Islet precursor cell (in vitro differentiated cells): ENCODE measurements around the gene FAM76A.
"Not testable (repeated sequence)": the region's sequence is repeated elsewhere in the genome, so short reads cannot be mapped to it uniquely, and the experiment has no call there.

Experiments used
- DNase-seq: peaks from one replicate; pipeline ENCODE4 v3.0.0-alpha.2; 2018

FAM76A gene

GRCh38 chr1:27726173-27727044 is 648 bp downstream of the FAM76A start:
- DNase-seq, result peak; percentile 80

GRCh38 chr1:27727126-27727525 is 1.4 kb downstream of the FAM76A start:
- no peak for DNase-seq

GRCh38 chr1:27736252-27736651 is 10.5 kb downstream of the FAM76A start:
- no peak for DNase-seq

- no peak for DNase-seq
Observed at GRCh38 chr1:27741121-27741520, 15.4 kb downstream of the FAM76A start.

GRCh38 chr1:27744556-27744955 is 18.8 kb downstream of the FAM76A start:
- DNase-seq, result no peak

GRCh38 chr1:27745466-27745865 is 19.7 kb downstream of the FAM76A start:
- DNase-seq, result no peak

- no peak for DNase-seq
Observed at GRCh38 chr1:27752360-27752759, 26.6 kb downstream of the FAM76A start.

GRCh38 chr1:27755286-27755685 is 29.5 kb downstream of the FAM76A start:
- no peak for DNase-seq

- DNase-seq, result no peak
Observed at GRCh38 chr1:27755865-27756264, 30.1 kb downstream of the FAM76A start.

GRCh38 chr1:27759236-27759635 is 33.5 kb downstream of the FAM76A start:
- DNase-seq, result no peak

- no peak for DNase-seq
Observed at GRCh38 chr1:27760426-27760825, 34.7 kb downstream of the FAM76A start.

- DNase-seq, result no peak
Observed at GRCh38 chr1:27762033-27762432, 36.3 kb downstream of the FAM76A start.

GRCh38 chr1:27763358-27763757 is 37.6 kb downstream of the FAM76A start:
- no peak for DNase-seq

- no peak for DNase-seq
Observed at GRCh38 chr1:27770293-27770830, 44.6 kb downstream of the FAM76A start.

- DNase-seq, result no peak
Observed at GRCh38 chr1:27772036-27772931, 46.5 kb downstream of the FAM76A start.

GRCh38 chr1:27772932-27773825 is 47.4 kb downstream of the FAM76A start, which contains the start of gene STX12:
Gene STX12, plus strand, starts transcription at chr1:27773219. Its CDS starts 89 bp downstream, at chr1:27773308.
- peak; percentile 100 for DNase-seq

GRCh38 chr1:27773826-27774445 is 48.2 kb downstream of the FAM76A start:
- DNase-seq, result no peak

- no peak for DNase-seq
Observed at GRCh38 chr1:27774654-27775053, 48.9 kb downstream of the FAM76A start.

- not testable (repeated sequence) for DNase-seq
Observed at GRCh38 chr1:27775336-27775735, 49.6 kb downstream of the FAM76A start.

GRCh38 chr1:27776276-27776675 is 50.5 kb downstream of the FAM76A start:
- not testable (repeated sequence) for DNase-seq

GRCh38 chr1:27778056-27778455 is 52.3 kb downstream of the FAM76A start:
- no peak for DNase-seq

- no peak for DNase-seq
Observed at GRCh38 chr1:27779122-27779521, 53.4 kb downstream of the FAM76A start.
